Muscle of leg (tissue), 11 donors: ENCODE results near the gene ACADS. TPM values are rescaled to one million over a fixed set of nuclear protein-coding genes. Genes with fewer than 3 reads are reported as not detected.

Experiments
- DNase-seq: peaks from one replicate; pipeline ENCODE4 v3.0.0; 2013
- H3K27ac ChIP-seq: one replicate; pipeline ENCODE4 v1.5.1; 2013; ENCODE audit warnings: mild to moderate bottlenecking, low read length, control low read depth
- H3K27me3 ChIP-seq: one replicate; pipeline ENCODE4 v1.6.1; 2013; ENCODE audit warnings: low read length; ENCODE audit not compliant: control insufficient read depth, insufficient read depth
- H3K36me3 ChIP-seq: one replicate; pipeline ENCODE4 v1.6.1; 2013; ENCODE audit warnings: low read length; ENCODE audit not compliant: control insufficient read depth, insufficient read depth
- H3K4me1 ChIP-seq: one replicate; pipeline ENCODE4 v1.6.1; 2013; ENCODE audit warnings: low read length; ENCODE audit not compliant: control insufficient read depth, insufficient read depth
- H3K4me3 ChIP-seq: one replicate; pipeline ENCODE4 v1.5.1; 2013; ENCODE audit warnings: low read length, control low read depth
- H3K9me3 ChIP-seq: replicated peaks from 2 replicates; pipeline ENCODE4 v1.6.1; 2013; ENCODE audit warnings: low read depth, low read length; ENCODE audit not compliant: control insufficient read depth
- WGBS: methylation state at CpG from one replicate; pipeline ENCODE4 v1.1.5; 2013; ENCODE audit warnings: missing lambda C conversion rate; ENCODE audit not compliant: insufficient coverage; 5-methylcytosine and 5-hydroxymethylcytosine counted together
- polyA plus RNA-seq, 8 donors: library from polyadenylated mRNA; unstranded; fragments of 120-200 nt; gene quantifications; one replicate each; pipeline versions ENCODE4 v1.2.1 to v1.2.3, GENCODE V29; 2013; ENCODE audit warnings: inconsistent platforms in 1 of 8, low replicate concordance in 1 of 8; ENCODE audit not compliant: insufficient read length in 8 of 8, insufficient read depth in 1 of 8
- total RNA-seq: library from RNA; stranded (reverse); fragments of 120-200 nt; gene quantifications from one replicate; pipeline ENCODE4 v1.2.4, GENCODE V29; 2013

The ACADS gene
- total and polyA plus RNA-seq, 9 donors = 13.1 to 22.7 (median 20.3) TPM

- Histone ChIP-seq H3K27ac (no peak overlapping the region), H3K27me3 (no peaks in the 10 kb centered on the region), H3K4me3 (no peak overlapping the region), H3K9me3 (no peaks in the 10 kb centered on the region), H3K4me1 (peaks cover 16% of the 10 kb centered on the region), H3K36me3 (peaks cover 17% of the 10 kb centered on the region)
- WGBS = 77% methylated on average over 18 of the region's 31 CpGs
- DNase-seq = no peak
Observed at GRCh38 chr12:120738252-120739030, 12.8 kb downstream of the ACADS start.

- no peak overlapping the region for H3K27ac ChIP-seq
- peaks cover 16% of the 10 kb centered on the region for H3K4me1 ChIP-seq
- WGBS = 90% methylated on average over 38 of the region's 38 CpGs
- no peaks in the 10 kb centered on the region for H3K9me3 ChIP-seq
- no peaks in the 10 kb centered on the region for H3K27me3 ChIP-seq
- H3K36me3 ChIP-seq = peaks cover 17% of the 10 kb centered on the region
- H3K4me3 ChIP-seq = no peak overlapping the region
- no peak for DNase-seq
Observed at GRCh38 chr12:120739031-120739762, 13.6 kb downstream of the ACADS start.

GRCh38 chr12:120739821-120740613 is 14.4 kb downstream of the ACADS start:
- WGBS = 72% methylated on average over 16 of the region's 16 CpGs

GRCh38 chr12:120740871-120741270 is 15.2 kb downstream of the ACADS start:
- Histone ChIP-seq H3K27me3 (no peaks in the 10 kb centered on the region), H3K9me3 (no peaks in the 10 kb centered on the region), H3K4me3 (no peak overlapping the region), H3K4me1 (peaks cover 16% of the 10 kb centered on the region), H3K36me3 (peaks cover 14% of the 10 kb centered on the region), H3K27ac (no peak overlapping the region)
- no peak for DNase-seq
- WGBS = 81% methylated on average over 15 of the region's 15 CpGs

More at GRCh38 chr12:120739821-120740613, 14.4 kb downstream of the ACADS start:
- no peak overlapping the region for H3K4me3 ChIP-seq
- no peak overlapping the region for H3K27ac ChIP-seq
- no peaks in the 10 kb centered on the region for H3K9me3 ChIP-seq
- DNase-seq = no peak
- H3K4me1 ChIP-seq = peaks cover 16% of the 10 kb centered on the region
- H3K27me3 ChIP-seq = no peaks in the 10 kb centered on the region
- peaks cover 14% of the 10 kb centered on the region for H3K36me3 ChIP-seq

GRCh38 chr12:120741476-120742421 is 16.1 kb downstream of the ACADS start:
- WGBS = 61% methylated on average over 31 of the region's 33 CpGs
- Histone ChIP-seq H3K36me3 (peaks cover 14% of the 10 kb centered on the region), H3K4me1 (peaks cover 16% of the 10 kb centered on the region), H3K4me3 (no peak overlapping the region), H3K9me3 (no peaks in the 10 kb centered on the region), H3K27me3 (no peaks in the 10 kb centered on the region), H3K27ac (peak overlapping the region; percentile 39)
- peak; percentile 96 for DNase-seq

GRCh38 chr12:120744922-120745493 is 19.4 kb downstream of the ACADS start:
- no peak overlapping the region for H3K4me3 ChIP-seq
- no peak for DNase-seq
- no peaks in the 10 kb centered on the region for H3K27me3 ChIP-seq
- H3K4me1 ChIP-seq = peaks cover 9% of the 10 kb centered on the region
- 88% methylated on average over 11 of the region's 15 CpGs for WGBS
- H3K9me3 ChIP-seq = no peaks in the 10 kb centered on the region
- no peaks in the 10 kb centered on the region for H3K36me3 ChIP-seq
- no peak overlapping the region for H3K27ac ChIP-seq

- H3K27me3 ChIP-seq = no peaks in the 10 kb centered on the region
- DNase-seq = no peak
- 81% methylated on average over 2 of the region's 7 CpGs for WGBS
Observed at GRCh38 chr12:120748242-120748641, 22.6 kb downstream of the ACADS start.

GRCh38 chr12:120749256-120749655 is 23.6 kb downstream of the ACADS start:
- Histone ChIP-seq H3K27ac (no peak overlapping the region), H3K27me3 (no peaks in the 10 kb centered on the region), H3K36me3 (no peaks in the 10 kb centered on the region), H3K9me3 (no peaks in the 10 kb centered on the region), H3K4me1 (no peaks in the 10 kb centered on the region), H3K4me3 (no peak overlapping the region)
- WGBS = 66% methylated on average over 4 of the region's 5 CpGs
- DNase-seq = no peak

More at GRCh38 chr12:120748242-120748641, 22.6 kb downstream of the ACADS start:
- Histone ChIP-seq H3K36me3 (no peaks in the 10 kb centered on the region), H3K4me1 (no peaks in the 10 kb centered on the region), H3K27ac (no peak overlapping the region), H3K9me3 (no peaks in the 10 kb centered on the region), H3K4me3 (no peak overlapping the region)

- Histone ChIP-seq H3K27me3 (no peaks in the 10 kb centered on the region), H3K4me3 (no peak overlapping the region), H3K9me3 (peaks cover 9% of the 10 kb centered on the region), H3K27ac (no peak overlapping the region), H3K4me1 (no peaks in the 10 kb centered on the region), H3K36me3 (no peaks in the 10 kb centered on the region)
- WGBS = 88% methylated on average over 3 of the region's 5 CpGs
- no peak for DNase-seq
Observed at GRCh38 chr12:120750806-120751205, 25.2 kb downstream of the ACADS start.
